Smooth muscle cell (in vitro differentiated cells): ENCODE data around the gene TCOF1. TPM values are rescaled to one million over a fixed set of nuclear protein-coding genes. Genes with fewer than 3 reads are reported as not detected.
A peak's percentile ranks its signal among the peaks of the same experiment; 100 is the strongest.

Experiments used
- DNase-seq: peaks from one replicate; lab custom pipeline; 2025; ENCODE audit not compliant: unreplicated experiment; lab: John Stamatoyannopoulos, UW
- H2AFZ ChIP-seq: fragments of 200-600 bp; sonication (generic); 2 replicates; pipeline ENCODE4 v1.6.0; 2016; ENCODE audit warnings: antibody characterized with exemption, low read depth, mild to moderate bottlenecking
- H3F3A ChIP-seq: fragments of 200-600 bp; sonication (generic); 2 replicates; pipeline ENCODE4 v1.6.0; 2017; ENCODE audit warnings: antibody characterized with exemption, low read depth
- H3K27ac ChIP-seq: fragments of 200-600 bp; sonication (generic); 2 replicates; pipeline ENCODE4 v1.5.1; 2016; ENCODE audit warnings: low read depth, mild to moderate bottlenecking
- H3K27me3 ChIP-seq: fragments of 200-600 bp; sonication (generic); 2 replicates; pipeline ENCODE4 v1.6.1; 2016; ENCODE audit warnings: low read depth, mild to moderate bottlenecking
- H3K36me3 ChIP-seq: fragments of 200-600 bp; sonication (generic); 2 replicates; pipeline ENCODE4 v1.5.1; 2016; ENCODE audit warnings: low read depth
- H3K4me1 ChIP-seq: fragments of 200-600 bp; sonication (generic); 2 replicates; pipeline ENCODE4 v1.5.1; 2016; ENCODE audit warnings: low read depth
- H3K4me2 ChIP-seq: fragments of 200-600 bp; sonication (generic); 2 replicates; pipeline ENCODE4 v1.6.0; 2016; ENCODE audit warnings: mild to moderate bottlenecking
- H3K4me3 ChIP-seq: fragments of 200-600 bp; sonication (generic); 2 replicates; pipeline ENCODE4 v1.5.1; 2016; ENCODE audit warnings: mild to moderate bottlenecking
- H3K79me2 ChIP-seq: fragments of 200-600 bp; sonication (generic); 2 replicates; pipeline ENCODE4 v1.6.0; 2016; ENCODE audit warnings: low read depth, mild to moderate bottlenecking
- H3K9ac ChIP-seq: fragments of 200-600 bp; sonication (generic); 2 replicates; pipeline ENCODE4 v1.6.0; 2016; ENCODE audit warnings: low read depth
- H3K9me3 ChIP-seq: fragments of 200-600 bp; sonication (generic); replicated peaks from 2 replicates; pipeline ENCODE4 v1.5.1; 2016; ENCODE audit warnings: low read depth
- H4K20me1 ChIP-seq: fragments of 200-600 bp; sonication (generic); 2 replicates; pipeline ENCODE4 v1.6.0; 2016; ENCODE audit warnings: low read depth
- CTCF ChIP-seq: fragments of 200-600 bp; sonication (generic); IDR thresholded peaks from 2 replicates; pipeline ENCODE4 v1.5.1; 2017; ENCODE audit warnings: borderline replicate concordance, mild to moderate bottlenecking, antibody characterized with exemption; ENCODE audit not compliant: insufficient read depth, poor library complexity, severe bottlenecking
- WGBS: methylation state at CpG from one replicate; pipeline ENCODE4 v1.1.7; 2016; ENCODE audit warnings: low lambda C conversion rate; 5-methylcytosine and 5-hydroxymethylcytosine counted together
- polyA plus RNA-seq: library from polyadenylated mRNA; unstranded; fragments of >200 nt; fragmentation: Nextera tagmentation; extraction: Ambion mirVana; gene quantifications from 2 replicates; pipeline ENCODE4 v1.2.1, GENCODE V29; 2016
- total RNA-seq: library from RNA; depleted of rRNA; stranded (reverse); fragments of >200 nt; gene quantifications from 2 replicates; pipeline ENCODE4 v1.2.3, GENCODE V29; 2014

The TCOF1 gene
- total and polyA plus RNA-seq, 2 experiments from 2014 or later: 16.0 to 25.9 TPM

GRCh38 chr5:150320044-150320613 lies 37.4 kb upstream of the TCOF1 start:
- Histone ChIP-seq H3K4me2 (peak overlapping the region; percentile 74), H2AFZ (no peak overlapping the region), H3K9me3 (no peaks in the 10 kb centered on the region), H3K27ac (peak overlapping the region; percentile 98), H3K4me3 (no peak overlapping the region), H3K36me3 (no peaks in the 10 kb centered on the region), H3K79me2 (no peaks in the 10 kb centered on the region), H3K9ac (peak overlapping the region; percentile 12), H3K27me3 (no peaks in the 10 kb centered on the region), H3K4me1 (peaks cover 31% of the 10 kb centered on the region), H4K20me1 (no peaks in the 10 kb centered on the region), H3F3A (peaks cover 38% of the 10 kb centered on the region)
- WGBS: 17% methylated on average over 2 of the region's 2 CpGs
- TF ChIP-seq CTCF: no peak
- DNase-seq: no peak

GRCh38 chr5:150321211-150321610 lies 36.3 kb upstream of the TCOF1 start:
- no peak for TF ChIP-seq CTCF
- Histone ChIP-seq H3K27ac (peak overlapping the region; percentile 98), H3K79me2 (no peaks in the 10 kb centered on the region), H3K9me3 (no peaks in the 10 kb centered on the region), H2AFZ (no peak overlapping the region), H3F3A (peaks cover 38% of the 10 kb centered on the region), H3K4me1 (peaks cover 31% of the 10 kb centered on the region), H3K4me3 (no peak overlapping the region), H3K9ac (no peak overlapping the region), H4K20me1 (no peaks in the 10 kb centered on the region), H3K36me3 (no peaks in the 10 kb centered on the region), H3K4me2 (no peak overlapping the region), H3K27me3 (no peaks in the 10 kb centered on the region)
- no peak for DNase-seq
- WGBS: 77% methylated on average over 1 of the region's 1 CpG

- H3K27me3 ChIP-seq: no peaks in the 10 kb centered on the region
- no peaks in the 10 kb centered on the region for H3K79me2 ChIP-seq
- no peaks in the 10 kb centered on the region for H4K20me1 ChIP-seq
- 75% methylated on average over 1 of the region's 1 CpG for WGBS
- no peak overlapping the region for H2AFZ ChIP-seq
- no peak for DNase-seq
- no peak overlapping the region for H3K9ac ChIP-seq
- no peak overlapping the region for H3K4me3 ChIP-seq
- TF ChIP-seq CTCF: no peak
- no peaks in the 10 kb centered on the region for H3K36me3 ChIP-seq
- no peak overlapping the region for H3K4me2 ChIP-seq
- peak overlapping the region; percentile 75 for H3K27ac ChIP-seq
- H3K4me1 ChIP-seq: peaks cover 34% of the 10 kb centered on the region
- H3F3A ChIP-seq: peaks cover 33% of the 10 kb centered on the region
- H3K9me3 ChIP-seq: no peaks in the 10 kb centered on the region
Observed at GRCh38 chr5:150321784-150322183, 35.7 kb upstream of the TCOF1 start.

GRCh38 chr5:150322202-150322601 lies 35.3 kb upstream of the TCOF1 start:
- H3F3A ChIP-seq: peaks cover 31% of the 10 kb centered on the region
- no peak for DNase-seq
- no peak overlapping the region for H3K4me3 ChIP-seq
- H3K79me2 ChIP-seq: no peaks in the 10 kb centered on the region
- H2AFZ ChIP-seq: no peak overlapping the region
- no peaks in the 10 kb centered on the region for H3K9me3 ChIP-seq
- peaks cover 38% of the 10 kb centered on the region for H3K4me1 ChIP-seq
- H3K9ac ChIP-seq: no peak overlapping the region
- no peaks in the 10 kb centered on the region for H3K27me3 ChIP-seq
- peak overlapping the region; percentile 75 for H3K27ac ChIP-seq
- TF ChIP-seq CTCF: no peak
- H3K36me3 ChIP-seq: no peaks in the 10 kb centered on the region
- H3K4me2 ChIP-seq: peak overlapping the region; percentile 8
- no peaks in the 10 kb centered on the region for H4K20me1 ChIP-seq
